GM19025 (cell line): ENCODE measurements around the gene ACTL6B.
A peak's percentile ranks its signal among the peaks of the same experiment; 100 is the strongest.

Experiments used
- ATAC-seq: cut with Tn5 transposase; IDR thresholded peaks from one replicate; pipeline ENCODE4 v1.9.1; 2021; ENCODE audit warnings: mild to moderate bottlenecking, low read depth, moderate library complexity; ENCODE audit not compliant: unreplicated experiment

ACTL6B gene

GRCh38 chr7:100604028-100604975 is 51.9 kb downstream of the ACTL6B start:
- peak; percentile 51 for ATAC-seq

DNA sequence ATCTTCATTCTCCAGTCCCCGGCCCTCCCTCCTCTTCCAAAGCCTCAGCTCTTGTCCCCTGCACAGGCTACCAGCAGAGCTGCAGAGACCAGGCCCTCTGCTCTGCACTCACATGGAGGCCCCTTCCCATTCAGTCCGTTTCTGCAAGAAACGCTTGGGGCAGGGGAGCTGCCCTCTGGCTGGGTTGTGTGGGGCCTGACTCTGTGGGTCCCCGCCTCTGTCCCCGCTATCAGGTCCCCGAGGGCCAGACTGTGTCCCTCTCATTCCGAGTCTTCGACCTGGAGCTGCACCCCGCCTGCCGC is 52.6 kb downstream of the ACTL6B start:
- no peak for ATAC-seq

GRCh38 chr7:100602889-100603725 is 53.1 kb downstream of the ACTL6B start:
- ATAC-seq = no peak

DNA sequence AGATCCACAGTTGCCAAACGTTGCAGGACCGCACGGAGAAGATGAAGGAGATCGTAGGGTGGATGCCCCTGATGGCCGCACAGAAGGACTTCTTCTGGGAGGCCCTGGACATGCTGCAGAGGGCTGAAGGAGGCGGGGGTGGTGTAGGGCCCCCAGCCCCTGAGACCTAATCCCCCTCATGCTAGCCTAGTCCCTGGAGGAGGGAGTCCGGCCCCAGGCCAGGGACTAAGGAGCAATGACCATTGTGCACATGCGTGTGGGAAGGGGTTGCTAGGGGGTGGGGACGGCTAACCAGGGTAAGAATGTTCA is 55.6 kb downstream of the ACTL6B start:
- ATAC-seq = no peak

DNA sequence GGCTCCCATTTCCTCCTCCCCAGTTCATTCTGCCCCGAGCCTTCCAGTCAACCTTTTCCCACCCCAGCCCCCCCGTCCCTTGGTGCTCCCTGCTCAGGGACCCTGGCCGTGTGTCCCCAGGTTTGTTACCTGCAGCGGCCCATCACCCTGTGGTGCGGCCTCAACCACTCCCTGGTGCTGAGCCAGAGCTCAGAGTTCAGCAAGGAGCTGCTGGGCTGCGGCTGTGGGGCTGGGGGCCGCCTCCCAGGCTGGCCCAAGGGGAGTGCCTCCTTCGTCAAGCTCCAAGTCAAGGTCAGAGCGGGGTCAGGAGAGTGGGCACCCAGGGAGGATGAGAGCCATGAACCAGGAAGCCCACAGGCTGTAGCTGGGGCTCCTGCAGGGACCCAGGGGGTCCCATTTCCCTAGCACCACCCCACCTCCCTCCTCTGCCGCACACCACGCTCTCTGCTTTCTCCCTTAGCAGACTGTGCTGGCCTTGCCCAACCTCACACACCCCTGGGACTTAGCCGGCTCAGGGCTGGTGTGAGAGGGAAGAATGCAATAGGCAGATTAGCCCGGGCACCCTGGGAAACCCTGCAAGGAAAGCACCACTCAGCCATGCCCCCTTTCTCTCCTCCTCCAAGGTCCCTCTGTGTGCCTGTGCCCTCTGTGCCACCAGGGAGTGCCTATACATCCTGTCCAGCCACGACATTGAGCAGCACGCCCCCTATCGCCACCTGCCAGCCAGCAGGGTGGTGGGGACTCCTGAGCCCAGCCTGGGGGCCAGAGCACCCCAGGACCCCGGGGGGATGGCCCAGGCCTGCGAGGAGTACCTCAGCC is 56.1 kb downstream of the ACTL6B start:
- ATAC-seq = no peak

GRCh38 chr7:100598425-100598824 is 57.8 kb downstream of the ACTL6B start:
- ATAC-seq = no peak

GRCh38 chr7:100595188-100595587 is 61.1 kb downstream of the ACTL6B start:
- ATAC-seq = no peak
